Stomach smooth muscle (tissue), 2 donors: ENCODE results near the gene RAD50.

ENCODE experiments used
- H3K27ac ChIP-seq: one replicate; pipeline ENCODE4 v1.7.0; 2013; ENCODE audit warnings: mild to moderate bottlenecking, low read length, inconsistent platforms
- H3K27me3 ChIP-seq, 2 donors: one replicate each; pipeline ENCODE4 v1.7.0; 2013; ENCODE audit warnings: low read length in 2 of 2; ENCODE audit not compliant: insufficient read depth in 2 of 2, control insufficient read depth in 1 of 2
- H3K36me3 ChIP-seq, 2 donors: one replicate each; pipeline ENCODE4 v1.7.0; 2013; ENCODE audit warnings: low read length in 2 of 2; ENCODE audit not compliant: control insufficient read depth in 2 of 2, insufficient read depth in 2 of 2
- H3K4me1 ChIP-seq: one replicate; pipeline ENCODE4 v1.7.0; 2013; ENCODE audit warnings: low read length; ENCODE audit not compliant: control insufficient read depth, insufficient read depth
- H3K4me3 ChIP-seq, 2 donors: one replicate each; pipeline ENCODE4 v1.7.0; 2013; ENCODE audit warnings: low read length in 2 of 2
- H3K9ac ChIP-seq, 2 donors: one replicate each; pipeline ENCODE4 v1.7.0; 2013; ENCODE audit warnings: low read length in 2 of 2, mild to moderate bottlenecking in 1 of 2
- H3K9me3 ChIP-seq, 2 donors: one replicate each; pipeline ENCODE4 v1.7.0; 2013; ENCODE audit warnings: low read length in 2 of 2; ENCODE audit not compliant: control insufficient read depth in 2 of 2
- donor health status: healthy.
- donor health status: Pancreatic carcinoma.

Gene RAD50

DNA sequence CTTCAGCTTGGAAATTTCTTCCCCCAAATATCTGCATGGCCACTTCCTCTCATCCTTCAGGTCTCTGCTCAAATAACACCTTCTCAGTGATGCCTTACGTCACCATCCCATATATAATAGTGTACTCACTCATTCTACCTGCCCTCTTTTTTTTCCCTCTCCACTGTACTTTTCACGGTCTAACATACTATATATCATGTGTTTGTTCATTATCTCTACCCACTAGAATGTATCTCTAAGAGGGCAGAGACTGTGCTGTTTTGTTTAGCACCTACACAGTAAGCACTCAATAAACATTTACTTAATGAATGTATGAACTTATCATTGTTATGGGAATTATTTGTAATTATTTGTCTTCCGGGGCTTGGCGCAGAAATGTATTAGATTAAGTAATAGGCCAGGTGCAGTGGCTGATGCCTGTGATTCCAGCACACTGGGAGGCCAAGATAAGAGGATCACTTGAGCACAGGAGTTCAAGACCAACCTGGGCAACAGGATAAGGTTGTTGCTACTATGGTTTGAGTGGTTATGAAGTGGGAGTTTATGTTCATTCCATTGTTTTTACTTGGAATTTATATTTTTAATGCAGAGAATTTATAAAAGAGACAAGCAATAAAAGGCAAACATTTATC is 95.2 kb downstream of the RAD50 start:
- Histone ChIP-seq H3K9me3 (no peaks in the 10 kb centered on the region), H3K9ac (no peak overlapping the region), H3K27ac (no peak overlapping the region), H3K36me3 (no peaks in the 10 kb centered on the region), H3K27me3 (peaks cover 17 to 26% of the 10 kb centered on the region in 2 donors), H3K4me3 (no peak overlapping the region), H3K4me1 (peaks cover 12% of the 10 kb centered on the region)

DNA sequence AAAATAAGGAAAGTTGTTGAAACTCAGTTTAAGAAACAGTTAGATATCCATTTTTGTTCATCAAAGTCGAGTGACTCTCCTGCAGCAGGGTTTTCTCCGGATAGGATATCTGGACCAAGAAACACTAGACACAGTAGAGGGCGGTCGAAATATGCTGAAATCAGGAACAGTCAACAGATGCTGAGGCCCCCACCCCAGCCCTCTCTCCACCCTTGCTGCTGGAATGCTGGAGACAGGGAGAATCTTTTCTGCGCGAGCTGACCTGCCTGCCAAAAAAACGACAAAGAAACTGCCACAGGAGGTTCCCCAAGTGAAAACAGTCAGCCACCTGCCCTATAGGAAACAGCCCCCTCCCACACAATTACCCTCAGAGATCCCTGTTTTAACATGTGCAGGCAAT is 96.9 kb downstream of the RAD50 start:
- peaks cover 12% of the 10 kb centered on the region for H3K4me1 ChIP-seq
- H3K9me3 ChIP-seq = no peaks in the 10 kb centered on the region
- H3K36me3 ChIP-seq = no peaks in the 10 kb centered on the region
- peaks cover 24 to 29% of the 10 kb centered on the region in 2 donors for H3K27me3 ChIP-seq
- no peak overlapping the region for H3K4me3 ChIP-seq
- no peak overlapping the region for H3K9ac ChIP-seq
- H3K27ac ChIP-seq = no peak overlapping the region

DNA sequence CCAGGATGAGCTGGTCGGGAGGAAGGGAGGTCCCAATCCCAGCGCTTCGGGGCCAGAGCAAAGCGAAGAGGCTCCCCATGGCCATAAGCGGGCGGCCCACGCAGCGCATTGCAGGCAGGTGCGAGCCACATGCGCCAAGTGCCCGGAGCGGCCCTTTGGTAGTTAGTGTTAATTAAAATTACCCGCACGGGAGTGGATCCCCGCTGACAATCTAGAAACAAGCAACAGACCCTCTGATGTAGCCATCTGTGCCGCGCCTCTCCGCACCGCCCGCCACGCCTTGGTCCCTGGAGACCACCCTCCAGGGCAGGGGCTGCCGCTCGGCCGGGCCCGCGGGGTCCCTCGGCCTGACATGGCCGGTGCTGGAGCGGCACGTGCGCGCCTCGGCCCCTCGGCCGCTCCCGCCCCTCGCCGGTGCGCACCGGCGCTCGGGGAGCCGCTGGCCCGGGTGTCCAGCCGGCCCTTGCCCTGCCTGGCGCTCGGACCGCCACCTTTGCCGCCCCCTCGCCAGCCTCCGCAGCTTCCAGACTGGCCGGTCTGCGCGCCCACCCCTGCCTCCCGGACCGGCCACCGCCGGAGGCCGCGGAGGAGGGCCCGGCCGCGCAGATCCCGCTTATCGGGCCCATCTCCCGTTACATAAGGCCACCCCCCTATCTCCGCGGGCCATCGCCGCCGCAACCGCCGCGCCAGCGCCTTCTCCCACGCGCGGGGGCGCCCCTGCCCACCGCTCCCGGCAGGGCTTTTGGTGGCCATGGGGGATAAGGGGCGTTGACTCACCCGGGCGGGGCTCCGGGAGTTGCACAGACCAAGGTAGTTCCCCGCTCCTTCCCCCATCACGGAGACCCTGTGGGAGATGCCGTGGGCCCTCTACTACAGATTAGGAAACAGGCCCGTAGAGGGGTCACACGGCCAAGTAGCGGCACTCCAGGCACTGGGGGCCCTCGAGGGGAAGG is 99.3 kb downstream of the RAD50 start:
- H3K4me1 ChIP-seq = peaks cover 12% of the 10 kb centered on the region
- H3K27ac ChIP-seq = no peak overlapping the region
- no peaks in the 10 kb centered on the region for H3K36me3 ChIP-seq
- no peak overlapping the region for H3K9ac ChIP-seq
- peak overlapping the region; percentile 63 to 65 for H3K4me3 ChIP-seq
- H3K9me3 ChIP-seq = no peaks in the 10 kb centered on the region
- H3K27me3 ChIP-seq = peaks cover 24 to 29% of the 10 kb centered on the region in 2 donors

DNA sequence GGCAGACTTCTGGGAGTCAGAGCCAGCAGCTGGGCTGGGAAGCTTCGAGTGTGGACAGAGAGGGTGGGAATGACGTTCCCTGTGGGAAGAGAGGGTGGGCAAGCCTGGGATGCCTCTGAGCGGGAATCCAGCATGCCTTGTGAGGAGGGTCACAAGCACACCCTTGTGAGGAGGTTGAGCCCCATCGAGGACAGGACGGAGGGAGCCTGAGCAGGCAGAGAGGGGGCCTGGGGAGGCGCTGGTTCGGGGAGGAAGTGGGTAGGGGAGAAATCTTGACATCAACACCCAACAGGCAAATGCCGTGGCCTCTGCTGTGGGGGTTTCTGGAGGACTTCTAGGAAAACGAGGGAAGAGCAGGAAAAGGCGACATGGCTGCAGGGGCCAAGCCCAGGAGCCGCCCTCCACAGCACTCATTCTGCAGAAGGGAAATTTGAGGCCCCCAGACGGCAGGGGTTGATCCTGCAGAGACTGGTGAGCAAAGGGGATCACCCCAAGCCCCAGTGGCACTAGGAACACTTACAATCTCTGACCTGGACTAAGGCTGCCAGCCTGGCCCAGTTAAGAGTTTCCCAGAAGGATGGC is 100.1 kb downstream of the RAD50 start:
- H3K4me1 ChIP-seq = peaks cover 12% of the 10 kb centered on the region
- H3K27ac ChIP-seq = no peak overlapping the region
- H3K9ac ChIP-seq = no peak overlapping the region
- peaks cover 24 to 29% of the 10 kb centered on the region in 2 donors for H3K27me3 ChIP-seq
- H3K4me3 ChIP-seq = peak overlapping the region; percentile 63 to 65
- H3K36me3 ChIP-seq = no peaks in the 10 kb centered on the region
- H3K9me3 ChIP-seq = no peaks in the 10 kb centered on the region

DNA sequence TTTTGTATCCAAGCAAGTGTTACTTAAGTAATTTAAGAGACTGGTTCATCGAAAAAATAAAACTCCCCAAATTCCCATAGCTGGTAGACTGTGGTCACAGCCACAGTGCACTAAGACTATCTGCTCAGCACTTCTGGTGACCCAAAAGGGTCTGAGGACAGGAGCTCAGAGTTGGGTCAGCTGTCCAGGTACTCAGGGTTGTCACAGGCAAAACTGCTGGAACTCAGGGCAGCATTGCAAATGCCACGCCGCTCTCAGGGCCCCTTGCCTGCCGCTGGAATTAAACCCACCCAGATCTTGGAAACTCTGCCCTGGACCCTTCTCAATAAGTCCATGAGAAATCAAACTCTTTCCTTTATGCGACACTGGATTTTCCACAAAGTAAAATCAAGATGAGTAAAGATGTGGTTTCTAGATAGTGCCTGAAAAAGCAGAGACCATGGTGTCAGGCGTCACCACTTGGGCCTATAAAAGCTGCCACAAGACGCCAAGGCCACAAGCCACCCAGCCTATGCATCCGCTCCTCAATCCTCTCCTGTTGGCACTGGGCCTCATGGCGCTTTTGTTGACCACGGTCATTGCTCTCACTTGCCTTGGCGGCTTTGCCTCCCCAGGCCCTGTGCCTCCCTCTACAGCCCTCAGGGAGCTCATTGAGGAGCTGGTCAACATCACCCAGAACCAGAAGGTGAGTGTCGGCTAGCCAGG is 101.1 kb downstream of the RAD50 start, which contains the start of gene IL13:
IL13 (plus strand) TSS at position 498 of the 705 bp plus-strand sequence; CDS start at position 512, 14 bp downstream.
- H3K9me3 ChIP-seq = no peaks in the 10 kb centered on the region
- H3K9ac ChIP-seq = no peak within 1 kb of the TSS
- H3K27me3 ChIP-seq = peaks cover 24 to 29% of the 10 kb centered on the region in 2 donors
- no peaks in the 10 kb centered on the region for H3K36me3 ChIP-seq
- no peak within 1 kb of the TSS for H3K4me3 ChIP-seq
- H3K27ac ChIP-seq = no peak within 1 kb of the TSS
- peaks cover 12% of the 10 kb centered on the region for H3K4me1 ChIP-seq

DNA sequence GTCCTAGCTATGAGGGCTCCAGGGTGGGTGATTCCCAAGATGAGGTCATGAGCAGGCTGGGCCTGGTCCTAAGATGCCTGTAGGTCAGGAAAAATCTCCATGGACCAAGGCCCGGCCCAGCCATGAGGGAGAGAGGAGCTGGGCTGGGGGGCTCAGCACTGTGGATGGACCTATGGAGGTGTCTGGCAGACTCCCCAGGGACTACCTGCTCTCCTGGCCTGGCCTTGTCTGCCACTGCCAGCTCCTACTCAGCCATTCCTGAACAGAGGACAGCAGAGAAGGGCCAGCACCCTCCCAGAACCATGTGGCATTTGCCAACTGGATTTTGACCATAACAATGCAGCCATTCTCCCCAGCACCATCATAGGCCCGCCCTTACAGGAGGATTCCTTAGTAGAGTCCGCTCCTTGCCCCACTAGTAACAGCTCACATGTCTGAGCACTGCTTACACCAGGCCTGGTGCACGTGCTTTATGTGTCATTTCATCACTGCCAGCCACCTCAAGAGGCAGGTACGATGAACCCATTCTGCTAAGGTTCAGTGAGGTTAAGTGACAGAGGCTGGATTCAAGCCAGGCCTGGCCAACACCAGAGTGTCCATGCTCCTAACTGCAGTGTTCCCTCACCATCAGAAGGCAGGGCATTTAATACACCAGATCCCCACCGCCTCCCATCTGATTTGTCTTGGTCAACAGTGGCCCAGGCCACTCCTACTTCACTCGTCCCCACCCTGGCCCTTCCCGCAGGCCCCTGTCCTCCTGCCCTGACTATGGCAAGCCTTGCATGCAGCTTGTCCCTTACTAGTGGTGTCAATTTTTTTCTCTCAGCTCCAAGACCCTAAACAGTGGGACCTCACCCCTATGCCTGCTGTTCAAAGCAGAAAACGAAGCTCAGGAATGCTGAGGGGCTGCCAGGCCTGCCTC is 101.9 kb downstream of the RAD50 start:
- no peaks in the 10 kb centered on the region for H3K36me3 ChIP-seq
- no peak overlapping the region for H3K4me3 ChIP-seq
- H3K27me3 ChIP-seq = peaks cover 22 to 29% of the 10 kb centered on the region in 2 donors
- no peaks in the 10 kb centered on the region for H3K9me3 ChIP-seq
- H3K27ac ChIP-seq = no peak overlapping the region
- peaks cover 12% of the 10 kb centered on the region for H3K4me1 ChIP-seq
- H3K9ac ChIP-seq = no peak overlapping the region

DNA sequence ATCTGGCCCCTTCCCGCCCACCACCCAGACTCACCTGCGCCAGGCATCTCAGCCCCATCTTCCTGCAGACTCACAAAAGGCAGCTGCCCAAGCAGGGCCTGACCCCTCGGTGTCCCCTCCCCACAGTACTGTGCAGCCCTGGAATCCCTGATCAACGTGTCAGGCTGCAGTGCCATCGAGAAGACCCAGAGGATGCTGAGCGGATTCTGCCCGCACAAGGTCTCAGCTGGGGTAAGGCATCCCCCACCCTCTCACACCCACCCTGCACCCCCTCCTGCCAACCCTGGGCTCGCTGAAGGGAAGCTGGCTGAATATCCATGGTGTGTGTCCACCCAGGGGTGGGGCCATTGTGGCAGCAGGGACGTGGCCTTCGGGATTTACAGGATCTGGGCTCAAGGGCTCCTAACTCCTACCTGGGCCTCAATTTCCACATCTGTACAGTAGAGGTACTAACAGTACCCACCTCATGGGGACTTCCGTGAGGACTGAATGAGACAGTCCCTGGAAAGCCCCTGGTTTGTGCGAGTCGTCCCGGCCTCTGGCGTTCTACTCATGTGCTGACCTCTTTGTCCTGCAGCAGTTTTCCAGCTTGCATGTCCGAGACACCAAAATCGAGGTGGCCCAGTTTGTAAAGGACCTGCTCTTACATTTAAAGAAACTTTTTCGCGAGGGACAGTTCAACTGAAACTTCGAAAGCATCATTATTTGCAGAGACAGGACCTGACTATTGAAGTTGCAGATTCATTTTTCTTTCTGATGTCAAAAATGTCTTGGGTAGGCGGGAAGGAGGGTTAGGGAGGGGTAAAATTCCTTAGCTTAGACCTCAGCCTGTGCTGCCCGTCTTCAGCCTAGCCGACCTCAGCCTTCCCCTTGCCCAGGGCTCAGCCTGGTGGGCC is 103.1 kb downstream of the RAD50 start:
- Histone ChIP-seq H3K9ac (no peak overlapping the region), H3K4me1 (peaks cover 12% of the 10 kb centered on the region), H3K9me3 (no peaks in the 10 kb centered on the region), H3K4me3 (no peak overlapping the region), H3K27me3 (peaks cover 18 to 19% of the 10 kb centered on the region in 2 donors), H3K36me3 (no peaks in the 10 kb centered on the region), H3K27ac (no peak overlapping the region)

DNA sequence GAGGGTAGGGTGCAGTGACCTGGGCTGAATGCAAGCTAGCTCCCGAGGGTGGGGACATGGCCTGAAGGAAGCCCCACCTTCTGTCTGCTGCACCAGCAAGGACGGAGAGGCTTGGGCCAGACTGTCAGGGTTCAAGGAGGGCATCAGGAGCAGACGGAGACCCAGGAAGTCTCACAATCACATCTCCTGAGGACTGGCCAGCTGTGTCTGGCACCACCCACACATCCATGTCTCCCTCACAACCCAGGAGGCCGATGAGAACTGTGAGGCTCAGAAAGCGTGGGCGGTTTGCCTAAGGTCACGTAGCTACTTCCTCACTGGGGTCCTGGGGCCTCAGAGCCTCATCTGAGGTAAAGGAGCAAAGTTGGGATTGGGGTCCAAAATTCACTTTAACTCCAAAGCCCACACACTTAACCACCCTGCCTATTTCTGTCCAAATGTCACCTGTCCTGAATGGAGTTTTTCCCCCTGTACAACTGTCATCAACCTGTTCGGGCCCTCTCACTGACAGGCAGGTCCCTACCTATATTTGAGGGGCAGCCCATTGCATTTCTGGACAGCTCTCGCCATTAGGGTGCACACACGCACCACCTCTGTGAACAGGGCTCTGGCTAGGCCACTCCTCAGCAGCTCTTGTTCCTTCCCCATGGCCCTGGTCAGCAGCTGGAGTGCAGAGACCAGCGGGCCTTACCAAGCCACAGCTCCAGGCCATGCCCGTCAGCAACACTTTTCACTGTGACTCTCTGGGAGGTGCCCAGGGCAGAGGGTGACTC is 104.6 kb downstream of the RAD50 start:
- Histone ChIP-seq H3K9ac (no peak overlapping the region), H3K27ac (no peak overlapping the region)

More for the DNA sequence above, 104.6 kb downstream of the RAD50 start:
- Histone ChIP-seq H3K27me3 (peaks cover 8 to 12% of the 10 kb centered on the region in 2 donors), H3K4me3 (no peak overlapping the region), H3K9me3 (no peaks in the 10 kb centered on the region), H3K4me1 (peaks cover 3% of the 10 kb centered on the region), H3K36me3 (no peaks in the 10 kb centered on the region)
